HG03460 (cell line): ENCODE measurements around the gene RPS6KA6.
"Not testable (repeated sequence)": the region's sequence is repeated elsewhere in the genome, so short reads cannot be mapped to it uniquely, and the experiment has no call there.

Source experiments
- ATAC-seq: cut with Tn5 transposase; IDR thresholded peaks from one replicate; pipeline ENCODE4 v1.9.1; 2021; ENCODE audit not compliant: unreplicated experiment

RPS6KA6 gene

GRCh38 chrX:84165711-84166110 is 22.3 kb downstream of the RPS6KA6 start:
- no peak for ATAC-seq

GRCh38 chrX:84162401-84162800 is 25.6 kb downstream of the RPS6KA6 start:
- ATAC-seq: no peak

- ATAC-seq: no peak
Measured at GRCh38 chrX:84161641-84162040, 26.4 kb downstream of the RPS6KA6 start.

GRCh38 chrX:84160736-84161135 is 27.3 kb downstream of the RPS6KA6 start:
- no peak for ATAC-seq

GRCh38 chrX:84156821-84157220 is 31.2 kb downstream of the RPS6KA6 start:
- ATAC-seq: no peak

GRCh38 chrX:84155938-84156337 is 32.1 kb downstream of the RPS6KA6 start:
- no peak for ATAC-seq

GRCh38 chrX:84153538-84153937 is 34.5 kb downstream of the RPS6KA6 start:
- no peak for ATAC-seq

GRCh38 chrX:84144991-84145390 is 43.0 kb downstream of the RPS6KA6 start:
- ATAC-seq: no peak

GRCh38 chrX:84144281-84144680 is 43.7 kb downstream of the RPS6KA6 start:
- ATAC-seq: no peak

GRCh38 chrX:84133023-84133422 is 55.0 kb downstream of the RPS6KA6 start:
- no peak for ATAC-seq

GRCh38 chrX:84123585-84123984 is 64.4 kb downstream of the RPS6KA6 start:
- no peak for ATAC-seq

- no peak for ATAC-seq
Measured at GRCh38 chrX:84118769-84119168, 69.2 kb downstream of the RPS6KA6 start.

- ATAC-seq: no peak
Measured at GRCh38 chrX:84118315-84118714, 69.7 kb downstream of the RPS6KA6 start.

- no peak for ATAC-seq
Measured at GRCh38 chrX:84108584-84108983, 79.4 kb downstream of the RPS6KA6 start.

GRCh38 chrX:84099120-84099519 is 88.9 kb downstream of the RPS6KA6 start:
- ATAC-seq: no peak

- ATAC-seq: not testable (repeated sequence)
Measured at GRCh38 chrX:84079479-84080197, 108.4 kb downstream of the RPS6KA6 start.

- ATAC-seq: no peak
Measured at GRCh38 chrX:84078991-84079390, 109.0 kb downstream of the RPS6KA6 start.

GRCh38 chrX:84064814-84065213 is 123.2 kb downstream of the RPS6KA6 start:
- no peak for ATAC-seq

- no peak for ATAC-seq
Measured at GRCh38 chrX:84064164-84064563, 123.8 kb downstream of the RPS6KA6 start.

GRCh38 chrX:84047339-84047738 is 140.7 kb downstream of the RPS6KA6 start:
- no peak for ATAC-seq

- no peak for ATAC-seq
Measured at GRCh38 chrX:84046403-84046984, 141.5 kb downstream of the RPS6KA6 start.

- ATAC-seq: no peak
Measured at GRCh38 chrX:84044051-84044450, 143.9 kb downstream of the RPS6KA6 start.
